ENCODE measurements around the gene NALF2.

- TF ChIP-seq POLR2A (IDR thresholded peaks at IDR 0.05) = no peak
- TF ChIP-seq CTCF (IDR thresholded peaks at IDR 0.05) = no peak
- TF ChIP-seq POLR2AphosphoS5 (IDR thresholded peaks at IDR 0.05) = no peak
- no peak for TF ChIP-seq EP300 (IDR thresholded peaks at IDR 0.05)
These were observed 37.6 kb upstream of the NALF2 start for GRCh38 chrX:69466546-69466945.
